HG02798 (cell line): ENCODE results near the gene NCAM1.

ENCODE experiments used
- ATAC-seq: cut with Tn5 transposase; IDR thresholded peaks from one replicate; pipeline ENCODE4 v1.9.1; 2021; ENCODE audit warnings: mild to moderate bottlenecking; ENCODE audit not compliant: unreplicated experiment, poor library complexity

NCAM1 gene

DNA sequence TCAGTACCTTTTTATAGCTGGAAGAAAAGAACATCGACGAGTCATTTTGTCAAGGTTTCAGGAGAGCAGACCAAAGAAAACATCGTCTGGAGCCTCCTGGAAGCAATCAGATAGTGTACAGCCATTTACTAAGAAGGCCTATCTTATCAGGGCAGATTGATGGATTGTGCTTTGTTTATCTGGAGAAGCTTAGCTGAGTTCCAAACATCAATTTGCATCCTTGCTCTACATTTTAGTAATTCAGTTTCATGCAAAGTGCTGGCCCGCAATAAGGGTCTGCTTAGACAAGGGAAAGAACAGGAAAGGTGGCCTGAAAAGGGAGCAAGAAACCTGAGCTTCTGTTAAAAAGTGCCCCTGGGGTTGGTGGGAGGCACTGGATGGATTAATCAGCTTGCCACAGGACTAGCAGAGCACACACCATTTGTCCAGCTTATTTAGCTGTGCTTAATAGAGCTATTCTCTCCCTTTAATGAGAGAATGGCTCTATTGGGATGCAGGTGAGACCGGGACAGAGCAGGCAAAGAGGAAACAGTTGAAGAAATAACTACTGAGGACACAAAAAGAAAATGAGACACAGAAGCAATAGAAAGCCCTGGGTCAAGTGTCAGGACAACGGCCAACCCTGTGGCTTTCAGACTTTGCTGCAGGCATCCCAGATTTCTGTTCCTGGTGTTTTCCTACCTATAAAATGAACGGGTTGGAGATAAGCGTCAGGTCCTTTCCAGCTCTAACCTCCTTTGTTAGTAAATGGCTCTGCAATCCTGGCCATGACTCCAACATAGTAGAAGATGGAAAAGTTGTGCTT lies 231.1 kb downstream of the NCAM1 start:
- no peak for ATAC-seq

DNA sequence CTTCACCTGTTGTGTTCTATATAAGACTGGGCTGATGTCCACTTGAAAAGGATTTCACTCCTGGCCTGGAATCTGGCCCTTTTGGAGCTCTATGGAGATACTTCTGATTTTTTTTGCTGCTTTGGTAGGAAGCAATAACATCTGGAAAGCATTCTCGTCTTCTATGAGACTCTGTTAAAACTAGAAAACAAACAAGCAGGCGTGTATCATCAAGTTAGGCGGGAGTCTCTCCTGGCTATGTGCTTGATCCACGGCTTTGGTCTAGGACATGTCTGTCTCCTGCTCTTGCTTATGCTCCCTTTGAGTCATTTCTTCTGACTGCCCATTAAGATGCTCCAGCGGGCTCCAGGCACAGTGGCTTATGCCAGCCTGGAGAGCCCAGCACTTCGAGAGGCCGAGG lies 231.8 kb downstream of the NCAM1 start:
- ATAC-seq: no peak

DNA sequence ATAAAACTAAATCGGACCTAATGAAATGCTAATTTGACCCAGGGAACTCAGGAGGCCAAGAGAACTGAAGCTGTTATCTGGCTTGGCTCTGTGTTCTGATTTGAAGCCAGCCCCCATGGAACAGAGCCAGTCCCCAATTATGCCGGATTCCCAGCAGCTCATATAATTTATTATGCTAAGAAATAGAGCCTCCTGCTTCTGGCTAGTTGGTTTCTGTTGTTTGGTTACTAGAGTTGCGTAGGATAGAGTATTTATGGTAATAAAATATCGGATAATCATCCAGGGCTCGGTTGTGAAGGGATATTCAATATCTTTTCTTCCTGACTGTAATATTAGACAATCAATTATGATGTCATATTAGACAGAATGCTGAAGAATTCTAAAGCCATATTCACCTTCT lies 232.7 kb downstream of the NCAM1 start:
- ATAC-seq: no peak

DNA sequence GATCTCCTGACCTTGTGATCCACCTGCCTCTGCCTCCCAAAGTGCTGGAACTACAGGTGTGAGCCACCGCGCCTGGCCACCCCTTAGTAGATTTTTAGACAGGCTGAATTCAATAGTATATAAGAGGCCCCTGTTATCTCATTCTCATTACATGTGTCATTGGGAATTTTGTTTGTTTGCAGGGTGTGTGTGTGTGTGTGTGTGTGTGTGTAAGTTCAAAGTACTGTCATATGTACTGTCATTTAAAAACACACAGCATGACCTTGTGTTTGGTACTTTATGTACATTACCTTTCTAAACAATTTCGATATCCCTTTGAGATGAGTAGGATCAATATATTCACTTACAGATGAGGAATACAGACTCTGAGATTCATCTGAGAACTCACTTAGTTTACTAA lies 234.5 kb downstream of the NCAM1 start:
- ATAC-seq: no peak

DNA sequence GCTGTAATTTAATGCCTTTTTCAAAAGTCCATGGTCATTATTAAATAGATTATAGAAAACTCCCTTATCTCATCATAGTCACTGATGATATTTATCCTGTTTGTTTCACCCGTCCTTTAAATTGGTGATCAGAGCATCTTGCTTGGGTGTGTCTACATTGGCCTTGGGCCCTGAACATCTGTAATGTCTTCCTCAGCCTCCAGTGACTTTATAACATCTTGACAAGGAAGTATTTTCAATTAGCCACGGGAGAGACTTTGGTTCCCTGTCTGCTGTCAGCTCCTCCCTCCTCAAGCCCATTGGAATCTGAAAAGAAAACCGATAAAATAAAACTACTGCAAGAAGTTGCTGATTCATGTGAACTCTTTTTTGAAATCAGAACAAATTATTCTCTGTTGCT lies 236.2 kb downstream of the NCAM1 start:
- no peak for ATAC-seq

DNA sequence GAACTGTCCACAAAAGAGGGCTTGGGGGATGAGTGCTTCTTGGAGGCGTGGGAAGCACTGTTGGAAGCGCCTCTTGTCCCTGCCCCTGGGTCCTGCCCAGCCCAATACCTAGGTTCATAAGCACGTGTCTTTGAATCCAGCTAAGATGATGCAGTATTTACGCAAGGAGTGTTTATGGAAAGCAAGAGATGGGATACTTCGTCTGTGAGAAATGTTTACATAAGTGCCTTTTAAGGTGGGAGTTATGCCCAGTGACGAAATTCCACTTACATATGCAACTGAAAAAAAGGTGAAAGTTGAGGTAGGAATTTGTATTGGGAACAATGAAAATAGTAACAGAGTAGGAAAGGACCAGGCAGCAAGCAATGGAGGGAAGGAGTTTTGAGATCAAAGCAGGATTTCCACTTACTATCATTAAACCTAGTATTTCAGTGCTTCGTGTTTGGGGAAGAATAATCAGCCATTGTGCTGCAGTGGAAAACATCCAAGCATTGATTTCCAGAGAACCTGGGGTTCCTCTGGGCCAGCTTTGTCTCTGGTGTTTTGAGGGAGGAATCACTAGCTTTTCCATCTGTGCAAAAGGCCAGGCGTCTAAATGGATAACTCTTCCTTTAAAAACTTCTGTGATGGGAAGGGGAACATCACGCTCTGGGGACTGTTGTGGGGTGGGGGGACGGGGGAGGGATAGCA lies 237.9 kb downstream of the NCAM1 start:
- ATAC-seq: no peak

DNA sequence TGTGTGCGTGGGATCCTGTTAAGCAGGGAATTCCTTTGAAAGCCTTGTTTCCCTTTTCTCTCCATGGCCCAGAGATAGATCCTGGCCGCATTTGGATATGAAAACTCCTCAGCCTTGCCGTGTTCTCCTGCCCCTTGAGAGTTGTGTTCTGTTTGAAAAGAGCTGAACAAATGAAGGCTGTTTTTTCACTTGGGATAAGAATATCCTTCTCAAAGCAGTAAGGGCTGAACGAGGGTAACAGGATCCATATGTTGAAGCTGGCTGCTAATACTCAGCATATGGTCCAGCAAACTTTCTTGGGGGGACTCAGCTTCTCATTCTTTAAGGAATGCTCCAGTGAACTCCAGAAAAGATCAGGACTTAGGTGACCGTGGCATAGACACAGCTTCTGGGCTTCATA lies 238.6 kb downstream of the NCAM1 start:
- ATAC-seq: no peak

DNA sequence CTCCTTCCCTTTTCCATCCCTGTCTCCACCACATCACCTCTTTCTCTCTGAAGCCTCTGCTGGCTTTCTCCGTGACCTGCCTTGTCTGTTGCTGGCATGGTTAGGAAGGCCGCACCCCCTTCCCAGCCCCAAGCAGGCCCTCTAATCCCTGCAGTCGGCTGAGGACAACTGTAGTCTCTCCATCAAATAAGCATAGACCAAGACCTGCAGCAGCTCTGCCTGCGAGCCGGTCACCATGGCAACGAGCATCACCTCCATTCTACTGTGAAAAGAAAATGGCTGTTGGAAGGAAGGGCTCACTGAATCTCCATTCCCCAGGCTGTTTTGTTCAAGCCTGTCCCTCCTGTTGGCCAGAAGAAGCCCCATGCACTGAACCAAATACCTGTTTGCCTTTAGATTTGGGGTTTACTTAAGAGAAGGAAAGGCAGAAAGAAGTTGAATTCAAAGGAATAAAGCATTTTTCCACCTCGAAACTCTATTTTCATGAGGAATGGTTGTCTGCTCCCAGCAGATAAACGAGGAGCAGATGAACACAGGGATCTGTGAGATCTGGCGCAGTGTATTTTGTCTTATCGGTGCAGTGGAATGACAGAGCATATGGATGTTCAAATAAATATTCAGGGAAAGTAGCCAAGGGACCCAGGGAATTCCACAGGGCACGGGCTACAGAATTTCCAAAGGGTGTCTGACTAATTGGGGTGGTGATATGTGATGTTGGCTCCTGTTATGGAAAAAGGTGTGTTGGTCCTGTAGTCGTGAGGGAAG lies 240.0 kb downstream of the NCAM1 start:
- no peak for ATAC-seq

DNA sequence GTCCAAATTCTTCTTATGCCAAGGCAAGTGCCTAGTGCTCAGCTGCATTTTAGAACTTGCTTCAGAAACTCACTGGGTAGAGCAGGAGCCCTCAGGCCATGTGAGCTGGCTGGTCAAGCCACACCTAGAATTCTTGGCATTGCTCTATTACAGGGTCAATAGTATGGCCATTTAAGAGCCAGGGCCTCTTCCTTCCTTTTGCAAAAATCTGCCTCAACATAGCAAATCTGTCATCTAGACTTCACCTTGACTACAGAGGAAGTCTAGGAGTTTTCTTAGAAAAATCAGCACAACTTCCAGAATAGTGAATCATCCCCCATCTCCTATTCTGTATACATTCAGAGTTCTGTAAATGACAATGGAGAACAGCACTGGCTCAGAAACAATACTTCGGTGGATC lies 241.2 kb downstream of the NCAM1 start:
- no peak for ATAC-seq

DNA sequence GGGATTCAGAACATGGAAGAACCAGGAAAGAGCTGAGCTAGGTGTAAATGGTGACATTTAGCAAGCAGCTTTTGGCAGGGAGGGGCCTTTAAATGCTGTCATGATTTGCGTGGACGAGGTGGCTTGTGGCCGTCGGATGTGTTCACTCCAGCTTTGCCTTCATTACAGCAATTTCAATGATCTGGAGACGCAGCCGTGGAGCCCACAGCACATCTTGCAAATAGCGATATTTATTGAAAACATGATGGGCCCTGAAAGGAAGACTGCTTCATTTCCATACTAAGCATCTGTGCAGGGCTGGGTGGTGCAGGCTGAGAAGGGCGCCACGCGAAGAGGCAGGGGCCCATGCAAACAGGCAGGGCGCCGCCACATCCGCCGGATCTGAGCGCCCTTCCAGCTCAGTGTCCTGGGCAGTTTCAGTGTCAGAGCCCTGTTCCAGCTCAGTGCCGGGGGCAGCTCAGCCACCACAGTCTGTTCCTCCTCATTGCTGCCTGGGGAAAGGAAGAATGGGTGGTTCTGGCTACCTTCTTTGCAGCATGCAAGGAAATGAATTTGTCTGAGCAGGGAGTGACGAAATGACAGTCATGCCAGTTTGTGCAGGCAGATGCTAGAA lies 242.0 kb downstream of the NCAM1 start:
- no peak for ATAC-seq

DNA sequence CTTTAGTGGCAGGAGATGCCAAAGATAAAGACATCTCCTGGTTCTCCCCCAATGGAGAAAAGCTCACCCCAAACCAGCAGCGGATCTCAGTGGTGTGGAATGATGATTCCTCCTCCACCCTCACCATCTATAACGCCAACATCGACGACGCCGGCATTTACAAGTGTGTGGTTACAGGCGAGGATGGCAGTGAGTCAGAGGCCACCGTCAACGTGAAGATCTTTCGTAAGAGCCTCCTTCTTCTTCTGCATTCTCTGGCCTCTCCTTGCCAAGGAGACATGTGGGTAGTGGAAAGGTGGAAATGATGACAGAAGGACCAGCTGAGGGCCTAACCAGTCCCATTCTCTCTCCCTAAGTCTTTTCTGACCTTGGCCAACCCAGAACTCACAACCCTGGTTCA lies 243.1 kb downstream of the NCAM1 start:
- ATAC-seq: no peak

DNA sequence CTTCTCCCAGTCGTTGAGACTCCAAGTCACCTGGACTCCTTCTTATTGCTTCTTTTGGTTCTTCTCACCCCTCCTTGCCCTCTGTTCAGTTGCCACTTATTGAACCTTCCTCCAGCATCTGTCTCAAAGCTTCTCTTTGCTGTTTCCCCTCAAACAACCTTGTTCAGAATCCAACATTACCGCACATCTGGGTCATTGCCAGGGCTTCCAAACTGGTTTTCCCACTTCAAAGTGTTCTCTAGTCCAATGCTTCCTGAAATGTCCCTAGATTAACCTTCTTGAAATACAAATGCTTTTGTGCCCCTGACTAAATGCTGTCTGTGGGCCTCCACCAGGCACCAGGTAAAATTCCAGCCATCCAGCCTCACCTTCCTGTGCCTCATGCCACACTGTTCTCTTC lies 252.3 kb downstream of the NCAM1 start:
- ATAC-seq: no peak

DNA sequence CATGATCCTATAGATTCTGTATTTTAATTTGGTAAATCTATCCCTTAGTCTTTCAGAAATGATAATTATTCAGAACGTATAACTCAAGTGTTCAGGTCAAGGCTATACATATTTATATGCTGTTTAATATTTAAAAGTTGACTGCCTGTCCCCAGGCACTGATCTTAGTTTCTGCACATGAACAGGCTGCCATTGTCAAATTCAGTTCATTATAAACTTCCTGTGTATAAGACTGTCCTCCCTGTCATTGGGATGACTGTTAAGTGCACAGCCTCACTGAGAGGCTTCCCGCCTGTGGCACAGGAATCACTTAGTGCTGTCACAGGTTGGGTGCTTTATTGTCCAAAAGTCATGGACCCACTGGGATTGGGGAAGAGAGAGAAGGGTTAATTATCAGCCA lies 261.0 kb downstream of the NCAM1 start:
- no peak for ATAC-seq

DNA sequence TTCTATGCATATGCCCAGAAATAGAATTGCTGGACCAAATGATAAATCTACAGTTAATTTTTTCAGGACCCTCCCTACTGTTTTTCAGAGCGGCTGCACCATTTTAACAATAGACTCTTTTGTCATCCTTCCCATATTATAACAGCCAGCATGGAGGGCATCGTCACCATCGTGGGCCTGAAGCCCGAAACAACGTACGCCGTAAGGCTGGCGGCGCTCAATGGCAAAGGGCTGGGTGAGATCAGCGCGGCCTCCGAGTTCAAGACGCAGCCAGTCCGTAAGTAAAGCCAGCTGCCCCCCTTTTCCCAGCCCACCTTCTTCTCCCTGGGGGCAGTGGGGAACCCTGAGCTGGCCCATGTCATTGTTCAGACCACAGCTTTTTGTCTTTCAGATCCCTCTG lies 273.7 kb downstream of the NCAM1 start:
- no peak for ATAC-seq

DNA sequence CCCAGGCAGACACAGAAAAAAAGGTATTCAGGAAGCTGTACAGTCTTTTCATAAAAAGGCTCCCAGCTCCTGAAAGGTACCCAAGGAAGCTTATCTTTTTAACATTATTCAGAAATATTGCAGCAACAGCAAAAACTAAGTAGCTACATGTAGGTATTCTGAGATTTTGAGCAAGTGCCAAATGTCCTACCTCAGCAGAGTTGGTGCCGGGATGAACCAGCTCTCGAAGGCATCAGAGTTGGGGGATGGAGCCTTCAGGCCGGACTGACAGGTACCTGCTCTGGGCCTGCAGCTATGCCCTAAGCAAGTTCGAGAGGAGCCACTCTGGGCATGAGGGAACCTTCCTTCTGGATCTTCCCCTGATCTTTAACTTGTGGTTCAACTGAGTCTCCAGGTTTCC lies 276.0 kb downstream of the NCAM1 start:
- no peak for ATAC-seq

DNA sequence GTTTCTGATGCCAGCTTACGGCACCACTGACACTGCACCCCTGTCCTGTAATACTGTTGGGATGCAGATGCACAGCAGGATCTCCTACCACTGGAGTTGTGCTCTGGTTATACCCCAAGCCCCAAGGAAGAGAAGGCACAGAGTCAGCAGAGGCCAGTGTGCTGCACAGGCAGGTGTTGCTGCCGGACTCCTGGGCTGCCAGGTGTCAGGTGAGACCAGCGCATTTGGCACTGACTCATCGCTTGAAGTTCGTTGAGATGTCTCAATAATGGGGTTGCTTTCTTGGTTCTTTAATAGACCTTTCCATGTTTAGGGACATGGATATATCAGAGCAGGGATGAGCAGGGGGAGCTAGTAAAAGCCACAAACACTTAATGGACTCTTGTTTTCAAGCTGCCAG lies 277.5 kb downstream of the NCAM1 start:
- ATAC-seq: no peak

DNA sequence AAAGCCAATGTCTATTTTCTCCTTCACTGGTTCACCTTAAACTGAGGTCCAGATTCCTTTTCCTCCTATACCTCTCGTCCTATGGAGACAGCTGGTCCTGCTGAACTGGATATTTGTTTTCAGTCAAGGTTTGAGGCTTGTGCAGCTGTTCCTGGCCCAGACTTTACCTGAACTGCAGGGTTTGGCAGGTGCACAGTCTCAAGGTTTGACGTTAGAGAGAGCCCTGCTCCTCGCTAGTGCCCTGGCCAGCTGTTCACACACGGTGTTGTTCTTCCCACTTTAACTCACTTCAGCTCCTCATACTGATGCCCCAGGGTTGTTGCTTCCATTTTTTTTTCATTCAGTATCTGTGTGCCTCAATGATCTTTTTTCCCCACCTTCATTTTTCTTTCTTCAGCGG lies 279.2 kb downstream of the NCAM1 start:
- no peak for ATAC-seq

DNA sequence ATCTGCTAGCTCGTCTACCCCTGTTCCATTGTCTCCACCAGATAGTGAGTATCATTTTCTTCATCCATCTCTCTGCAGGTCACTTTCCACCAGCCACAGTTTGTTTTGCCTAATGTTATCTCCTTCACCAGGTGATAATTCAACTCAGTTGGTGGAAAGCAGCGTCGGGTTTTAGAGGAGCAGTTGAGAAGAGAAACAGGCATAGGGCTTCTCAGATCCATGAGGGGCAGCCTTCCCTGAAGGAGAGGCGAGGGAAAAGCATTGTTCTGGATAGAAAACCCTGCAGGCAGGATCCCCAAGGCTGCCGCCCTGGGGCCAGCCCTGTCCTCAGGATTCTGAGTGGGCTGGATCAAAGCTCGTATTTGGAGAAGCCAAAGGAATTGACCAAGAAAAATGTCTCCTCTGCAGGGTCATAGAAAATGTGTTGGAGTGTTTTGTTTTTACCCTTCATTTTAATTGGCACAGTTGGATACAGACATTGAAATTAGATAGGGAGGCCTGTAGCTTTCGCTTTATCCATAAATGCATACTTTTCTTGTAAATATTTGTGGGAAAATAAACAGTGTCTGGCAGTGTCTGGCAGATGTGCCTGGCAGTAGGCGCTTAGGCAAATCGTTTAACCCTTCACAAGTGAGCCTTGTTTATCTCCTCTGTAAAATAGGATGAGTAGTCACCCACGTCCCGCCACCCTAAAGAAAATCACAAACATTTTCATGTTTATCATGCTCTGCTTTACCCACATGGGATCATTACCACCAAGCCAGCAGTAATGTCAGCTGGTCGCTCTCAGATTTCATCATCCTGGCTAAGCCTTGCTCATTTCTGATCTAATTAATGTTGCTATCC lies 279.8 kb downstream of the NCAM1 start:
- no peak for ATAC-seq

DNA sequence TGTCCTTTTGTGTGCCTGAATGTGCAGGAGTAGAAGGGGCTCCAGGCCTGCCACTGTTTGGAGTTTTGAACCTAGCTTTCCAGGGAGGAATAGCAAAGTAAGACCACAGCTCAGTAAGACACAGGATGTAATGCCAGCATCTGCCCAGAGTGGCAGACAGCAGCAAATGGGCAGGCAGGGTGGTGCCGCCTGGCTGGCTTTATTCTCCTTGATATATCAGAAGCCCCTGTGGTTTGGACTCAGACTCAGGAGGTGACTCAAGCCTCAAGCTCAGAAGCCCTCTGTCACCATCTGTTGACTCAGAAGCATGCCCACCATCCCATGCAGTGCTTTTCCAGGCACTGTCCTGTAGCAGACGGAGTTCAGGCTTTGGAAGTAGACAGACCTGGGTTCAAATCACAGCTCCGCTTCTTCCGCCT lies 280.4 kb downstream of the NCAM1 start:
- ATAC-seq: no peak

DNA sequence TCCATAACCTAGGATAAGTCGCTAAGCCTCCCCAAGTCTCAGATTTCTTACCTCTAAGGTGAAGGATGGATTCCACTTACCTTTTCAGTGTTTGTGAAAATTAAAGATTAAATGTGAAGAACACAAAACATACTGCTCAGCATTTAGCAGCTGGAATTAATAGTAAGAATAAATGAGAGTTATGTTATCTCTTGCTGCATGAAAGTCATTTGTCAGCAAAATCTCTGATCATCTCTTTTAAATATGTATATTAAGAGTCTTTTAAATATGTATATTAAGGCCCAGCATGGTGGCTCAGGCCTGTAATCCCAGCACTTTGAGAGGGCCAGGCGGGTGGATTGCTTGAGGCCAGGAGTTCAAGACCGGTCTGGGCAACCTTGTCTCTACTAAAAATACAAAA lies 280.8 kb downstream of the NCAM1 start:
- no peak for ATAC-seq
